Measurements from ENCODE around the gene CARD9. TPM values are rescaled to one million over a fixed set of nuclear protein-coding genes. Genes with fewer than 3 reads are reported as not detected.
A peak's percentile ranks its signal among the peaks of the same experiment; 100 is the strongest.

The CARD9 gene
- total RNA-seq, 1 experiment from 2014 or later = 1.1 TPM

GRCh38 chr9:136347472-136348256 is 25.8 kb downstream of the CARD9 start:
- no peak for DNase-seq (ENCODE audit: low read depth)

- DNase-seq (ENCODE audit: low read depth) = no peak
Observed at GRCh38 chr9:136346927-136347465, 26.5 kb downstream of the CARD9 start.

- no peak for DNase-seq (ENCODE audit: low read depth)
Observed at GRCh38 chr9:136346157-136346481, 27.4 kb downstream of the CARD9 start.

GRCh38 chr9:136345281-136346156 is 27.9 kb downstream of the CARD9 start:
- DNase-seq (ENCODE audit: low read depth) = no peak

- DNase-seq (ENCODE audit: low read depth) = no peak
Observed at GRCh38 chr9:136344544-136345280, 28.8 kb downstream of the CARD9 start.

- no peak for DNase-seq (ENCODE audit: low read depth)
Observed at GRCh38 chr9:136343884-136344269, 29.6 kb downstream of the CARD9 start.

- DNase-seq (ENCODE audit: low read depth) = no peak
Observed at GRCh38 chr9:136343121-136343883, 30.2 kb downstream of the CARD9 start.

- DNase-seq (ENCODE audit: low read depth) = peak; percentile 69
Observed at GRCh38 chr9:136342181-136343120, 31.0 kb downstream of the CARD9 start.

GRCh38 chr9:136341769-136342168 is 31.7 kb downstream of the CARD9 start:
- DNase-seq (ENCODE audit: low read depth) = no peak

GRCh38 chr9:136341042-136341655 is 32.3 kb downstream of the CARD9 start:
- no peak for DNase-seq (ENCODE audit: low read depth)

GRCh38 chr9:136340356-136341041 is 33.0 kb downstream of the CARD9 start:
- DNase-seq (ENCODE audit: low read depth) = no peak

GRCh38 chr9:136339958-136340310 is 33.5 kb downstream of the CARD9 start:
- DNase-seq (ENCODE audit: low read depth) = no peak

GRCh38 chr9:136339173-136339957 is 34.1 kb downstream of the CARD9 start:
- DNase-seq (ENCODE audit: low read depth) = peak; percentile 82

GRCh38 chr9:136338511-136338910 is 35.0 kb downstream of the CARD9 start:
- DNase-seq (ENCODE audit: low read depth) = no peak

GRCh38 chr9:136337416-136338395 is 35.8 kb downstream of the CARD9 start:
- no peak for DNase-seq (ENCODE audit: low read depth)

- DNase-seq (ENCODE audit: low read depth) = no peak
Observed at GRCh38 chr9:136336881-136337280, 36.6 kb downstream of the CARD9 start.

Measured in Daoy (cell line).